ENCODE data around the gene SMIM1. TPM values are rescaled to one million over a fixed set of nuclear protein-coding genes. Genes with fewer than 3 reads are reported as not detected.

Gene SMIM1
- total and polyA plus RNA-seq, 2 of the 4 experiments (the other 2 are of a cell fraction): 0.90 to 3.4 TPM

DNA sequence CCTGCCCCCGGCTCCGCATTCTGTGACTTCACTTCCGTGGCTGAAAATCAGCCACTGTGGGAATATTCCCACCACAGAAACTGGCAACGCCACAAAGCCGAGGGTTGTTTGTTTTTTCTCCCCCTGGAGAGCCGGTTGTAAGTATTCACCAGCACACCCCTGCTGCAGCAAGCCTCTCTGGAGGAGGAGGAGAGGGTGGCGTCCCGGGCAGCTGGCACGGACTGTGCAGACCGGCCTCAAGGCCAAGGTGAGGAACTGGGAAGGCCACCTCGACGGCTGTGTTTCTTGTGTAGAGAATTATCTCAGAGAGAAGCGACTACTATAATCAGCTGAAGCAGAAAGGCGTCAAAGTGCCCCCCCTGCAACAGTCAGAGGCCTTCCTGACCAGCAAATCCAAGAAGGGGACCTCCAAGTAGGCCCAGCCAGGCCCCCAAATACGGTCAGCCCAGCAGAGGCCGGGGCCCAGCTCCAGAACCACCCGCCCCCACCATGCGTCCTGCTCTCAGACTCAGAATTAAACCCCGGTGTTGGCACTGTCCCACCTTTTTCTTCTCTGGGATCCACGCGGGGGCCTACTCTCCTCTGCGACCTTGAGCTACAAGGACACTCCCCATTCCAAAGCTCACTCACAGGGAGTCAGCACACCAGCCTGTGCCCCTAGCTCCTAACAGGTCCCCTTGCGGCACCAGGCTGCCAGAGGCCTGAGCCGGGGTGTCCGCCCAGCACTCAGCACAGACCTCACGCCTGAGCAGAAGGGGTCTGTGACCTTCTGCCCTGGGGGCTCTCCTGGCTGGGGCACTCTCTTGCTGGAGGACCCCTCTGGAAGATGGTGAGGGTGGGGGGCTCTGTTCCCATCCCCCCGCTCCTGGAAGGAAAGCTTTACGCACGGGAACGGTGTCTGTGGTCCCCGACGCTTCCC is 1.2 kb upstream of the SMIM1 start:
- intact Hi-C loops (cut with micrococcal nuclease) (loop anchor here (2.0 kb wide), 1 partner anchor 25 kb away; no protein-coding TSS in a partner anchor), in situ Hi-C loops (cut with MboI; ENCODE audit: low sequenced_read_pairs) (no loop called here), dilution Hi-C loops (cut with HindIII; ENCODE audit: low sequenced_read_pairs, unreplicated experiment) (no loop called here)
- Histone ChIP-seq H2BK15ac (ENCODE audit: low read depth, low read length) (no peak overlapping the region), H3K14ac (replicated peaks; ENCODE audit: low read depth, low read length) (no peak overlapping the region), H2BK120ac (ENCODE audit: low read depth, low read length) (0 out of 2 replicates have a peak overlapping the region, but pooled peaks have one; percentile 8), H3K4ac (ENCODE audit: low read depth, low read length) (peak overlapping the region; percentile 35; the same call in 1 of the 2 replicates), H2AK9ac (replicated peaks; ENCODE audit: low read depth, low read length, poor library complexity) (peak overlapping the region; percentile 61), H3K18ac (ENCODE audit: low read depth, low read length) (no peak overlapping the region), H2BK5ac (ENCODE audit: low read depth, low read length, poor library complexity, severe bottlenecking) (no peak overlapping the region), H2AK5ac (ENCODE audit: low read depth, low read length) (no peak overlapping the region), H2AFZ (replicated peaks; ENCODE audit: low read length, poor library complexity) (peak overlapping the region; percentile 97), H2BK20ac (ENCODE audit: low read depth, low read length) (no peak overlapping the region), H3K36me3 (ENCODE audit: control insufficient read depth, insufficient read depth, low read length) (no peaks in the 10 kb centered on the region), H3K4me2 (ENCODE audit: low read depth, low read length) (peak overlapping the region; percentile 91), H3K27me3 (ENCODE audit: control insufficient read depth, insufficient read depth, low read length) (no peaks in the 10 kb centered on the region; the same call in 1 of the 2 replicates), H3K9me1 (ENCODE audit: insufficient read depth, low read length) (peaks cover 4% of the 10 kb centered on the region; the same call in 1 of the 2 replicates), H3K23ac (ENCODE audit: low read depth, low read length) (peak overlapping the region; percentile 59; the same call in 1 of the 2 replicates), H3K9me3 (ENCODE audit: control insufficient read depth, insufficient read depth, low read length) (no peaks in the 10 kb centered on the region), H3K9ac (ENCODE audit: low read depth, low read length) (peak overlapping the region; percentile 73; the same call in 1 of the 2 replicates), H3K56ac (ENCODE audit: extremely low read depth, insufficient read depth, low read length) (no peak overlapping the region), H4K8ac (ENCODE audit: low read depth in 2 of 2, low read length in 2 of 2) (peak overlapping the region; percentile 23 to 74; a peak in 2 of 4 replicates), H4K20me1 (ENCODE audit: insufficient read depth, low read length) (no peaks in the 10 kb centered on the region), H4K5ac (ENCODE audit: low read depth, low read length) (peak overlapping the region; percentile 51; the same call in 1 of the 2 replicates), H3K4me1 (ENCODE audit: control insufficient read depth, insufficient read depth, low read length) (peaks cover 18% of the 10 kb centered on the region), H3K4me3 (ENCODE audit: insufficient read depth, low read depth, low read length) (peak overlapping the region; percentile 82), H3K27ac (ENCODE audit: insufficient read depth, low read length) (no peak overlapping the region; the same call in 1 of the 2 replicates), H3K79me1 (ENCODE audit: low read depth in 1 of 2, low read length in 2 of 2) (no peaks in the 10 kb centered on the region), H4K91ac (ENCODE audit: insufficient read depth, low read depth, low read length) (no peak overlapping the region; the same call in 1 of the 2 replicates)
- CTCF ChIA-PET: no interaction called here
- 67% methylated on average over 10 of the region's 32 CpGs; no CpG with 5 or more reads in 1 of the 2 experiments for WGBS, 2 experiments (ENCODE audit: extremely low coverage in 2 of 2, insufficient read length in 1 of 2)
- POLR2A ChIA-PET (ENCODE audit: unreplicated experiment): no interaction called here
- TF ChIP-seq BHLHE40 (IDR thresholded peaks at IDR 0.05; ENCODE audit: low read depth, low read length) (no peak), POLR2A (IDR thresholded peaks at IDR 0.05; ENCODE audit: low read depth, low read length) (no peak), USF2 (IDR thresholded peaks at IDR 0.05; ENCODE audit: low read depth, low read length) (no peak), SMC3 (IDR thresholded peaks at IDR 0.05; ENCODE audit: low read depth, low read length) (no peak), RCOR1 (IDR thresholded peaks at IDR 0.05; ENCODE audit: insufficient replicate concordance, low read length) (no peak), NFE2L2 (IDR thresholded peaks at IDR 0.05; ENCODE audit: low read depth, low read length) (no peak), RFX5 (IDR thresholded peaks at IDR 0.05; ENCODE audit: low read depth, low read length) (no peak), MAZ (IDR thresholded peaks at IDR 0.05; ENCODE audit: borderline replicate concordance, low read depth, low read length) (no peak), CHD1 (IDR thresholded peaks at IDR 0.05; ENCODE audit: low read depth, low read length) (no peak), CEBPB (IDR thresholded peaks at IDR 0.05; ENCODE audit: low read depth, low read length) (no peak), RAD21 (IDR thresholded peaks at IDR 0.05; ENCODE audit: low read length) (no peak), CTCF (conservative IDR thresholded peaks at IDR 0.05; ENCODE audit: low read depth, low read length) (no peak)
- ATAC-seq (ENCODE audit: low read depth) (no peak), DNase-seq (no peak)
- no TSS peak for BruUV-seq (replicated peaks)
